ENCODE data around the gene MGME1. TPM values are rescaled to one million over a fixed set of nuclear protein-coding genes. Genes with fewer than 3 reads are reported as not detected.

The MGME1 gene
- polyA plus RNA-seq, 12 donors = 16.4 to 30.5 (median 20.5) TPM; not detected in 1

DNA sequence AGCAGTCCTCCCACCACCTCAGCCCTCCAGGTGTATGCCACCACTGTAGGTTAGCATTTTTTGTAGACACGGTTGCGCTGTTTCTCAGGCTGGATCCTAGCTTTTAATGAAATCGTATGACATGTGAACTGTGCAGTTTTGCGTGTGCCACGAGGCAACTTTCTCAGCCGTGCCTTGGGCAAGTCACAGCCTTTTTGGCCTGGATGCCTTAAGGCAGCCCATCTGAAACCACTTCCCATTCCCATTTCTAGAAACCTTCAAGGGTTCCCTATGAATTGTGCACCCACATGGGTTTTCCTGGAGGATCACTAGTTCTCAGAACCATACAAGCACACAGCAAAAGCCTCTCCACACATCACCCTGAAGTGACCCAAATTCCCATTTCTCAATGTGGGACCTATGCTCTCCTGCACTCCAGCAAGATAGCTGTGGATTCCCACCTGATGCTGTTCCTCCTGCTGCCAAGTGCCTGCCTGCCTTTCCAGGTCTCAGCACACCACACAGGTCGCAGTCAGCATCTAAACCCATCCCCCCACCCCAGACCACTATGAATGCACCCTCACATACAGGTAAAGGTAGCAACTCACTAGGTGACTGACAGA, 29.1 kb upstream of the MGME1 start:
- no peak for DNase-seq

DNA sequence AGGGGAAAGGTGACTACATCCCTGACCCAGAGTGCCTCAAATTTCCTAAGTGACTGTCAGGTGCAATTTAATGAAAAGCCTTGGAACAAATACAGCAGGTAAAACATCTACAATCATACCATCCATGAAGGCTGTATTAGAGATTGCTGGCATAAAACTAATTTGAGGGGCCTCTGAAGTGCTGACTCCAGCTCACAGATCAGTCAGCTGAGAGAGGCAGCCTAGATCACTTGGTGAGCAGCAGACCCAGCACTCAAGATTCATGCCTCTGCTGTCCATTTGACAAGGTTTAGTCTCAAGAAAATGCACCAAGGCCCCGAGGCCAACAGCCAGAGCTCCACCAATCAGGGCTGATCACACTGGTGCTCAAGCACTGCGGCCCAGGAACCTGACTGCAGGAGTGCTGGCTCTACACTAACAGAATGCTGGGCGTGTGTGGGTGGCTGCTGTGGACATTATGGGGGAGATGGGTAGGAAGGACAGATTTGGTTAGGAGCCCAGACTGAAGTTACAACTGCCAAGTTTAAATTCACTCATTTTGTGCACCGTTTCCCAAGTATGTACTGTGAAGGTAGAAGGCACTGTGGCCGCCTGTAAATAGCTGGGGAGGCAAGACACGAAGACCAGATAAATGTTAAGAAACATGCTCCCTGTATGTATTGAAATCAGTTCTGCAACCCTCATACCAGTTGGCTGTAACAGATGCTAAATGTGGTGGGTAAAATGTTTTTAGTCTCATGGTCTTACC, 28.4 kb upstream of the MGME1 start:
- no peak for DNase-seq

DNA sequence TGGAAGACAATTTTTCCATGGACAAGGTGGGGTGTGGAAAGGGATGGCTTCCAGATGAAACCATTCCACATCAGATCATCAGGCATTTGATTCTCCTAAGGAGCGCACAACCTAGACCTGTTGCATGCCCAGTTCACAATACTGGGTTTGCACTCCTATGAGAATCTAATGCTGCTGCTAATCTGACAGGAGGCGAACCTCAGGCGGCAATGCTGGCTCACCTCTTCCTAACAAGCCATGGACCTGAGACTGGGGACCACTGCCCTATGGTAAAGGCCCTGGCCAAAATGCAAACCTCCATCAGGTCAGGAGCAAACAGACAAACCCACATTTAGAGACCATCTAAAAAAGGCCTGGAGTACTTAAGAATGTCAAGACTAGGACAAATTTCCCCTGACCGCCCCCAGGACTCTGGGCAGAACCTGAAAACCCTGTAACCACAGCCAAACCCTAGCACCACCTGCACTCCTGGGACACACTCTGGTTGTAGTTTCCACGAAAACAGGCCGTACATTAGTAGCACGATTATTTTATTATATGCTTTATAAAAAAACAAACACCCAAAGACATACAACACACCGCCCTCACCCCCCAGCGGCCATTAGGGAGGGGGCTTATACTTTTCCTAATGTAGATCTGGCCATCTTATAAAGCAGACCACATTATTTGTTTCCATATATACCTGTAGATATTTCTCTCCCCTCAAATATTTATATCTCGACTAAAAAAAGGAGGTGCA, 27.6 kb upstream of the MGME1 start:
- no peak for DNase-seq

DNA sequence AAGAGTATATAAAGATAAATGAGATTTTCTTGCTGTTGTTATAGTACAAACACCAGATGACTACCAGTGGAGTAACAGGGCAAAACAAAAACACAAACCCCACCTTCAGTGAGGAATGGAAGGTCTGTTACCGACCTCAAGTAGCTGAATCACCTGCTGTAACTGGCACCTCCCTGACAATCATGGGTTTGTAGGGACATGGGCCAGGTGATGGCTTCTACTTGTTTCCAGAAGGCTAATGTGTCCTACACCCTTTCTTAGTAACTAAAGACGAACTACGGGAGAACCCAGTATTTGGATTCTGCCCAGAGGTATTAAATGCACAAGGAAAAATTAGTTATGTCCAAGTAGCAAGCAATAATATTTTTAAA, 27.0 kb upstream of the MGME1 start:
- DNase-seq = no peak

DNA sequence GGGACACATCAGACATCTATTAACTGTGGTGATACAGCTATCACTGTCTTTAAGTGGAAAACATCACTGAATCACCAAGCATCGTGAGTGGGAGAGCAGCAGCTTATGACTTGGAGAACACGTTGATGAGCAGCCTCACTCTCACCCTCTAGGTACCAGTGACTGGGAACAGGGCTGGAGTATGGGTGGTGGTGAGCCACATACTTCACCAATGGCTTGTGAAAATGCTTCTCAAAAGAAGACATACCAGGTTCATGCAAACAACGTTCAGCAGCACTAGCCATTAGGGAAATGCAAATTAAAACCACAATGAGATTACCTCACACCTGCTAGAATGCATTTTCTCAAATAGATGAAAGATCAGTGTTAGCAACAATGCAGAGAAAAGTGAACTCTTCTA, 25.5 kb upstream of the MGME1 start:
- no peak for DNase-seq

DNA sequence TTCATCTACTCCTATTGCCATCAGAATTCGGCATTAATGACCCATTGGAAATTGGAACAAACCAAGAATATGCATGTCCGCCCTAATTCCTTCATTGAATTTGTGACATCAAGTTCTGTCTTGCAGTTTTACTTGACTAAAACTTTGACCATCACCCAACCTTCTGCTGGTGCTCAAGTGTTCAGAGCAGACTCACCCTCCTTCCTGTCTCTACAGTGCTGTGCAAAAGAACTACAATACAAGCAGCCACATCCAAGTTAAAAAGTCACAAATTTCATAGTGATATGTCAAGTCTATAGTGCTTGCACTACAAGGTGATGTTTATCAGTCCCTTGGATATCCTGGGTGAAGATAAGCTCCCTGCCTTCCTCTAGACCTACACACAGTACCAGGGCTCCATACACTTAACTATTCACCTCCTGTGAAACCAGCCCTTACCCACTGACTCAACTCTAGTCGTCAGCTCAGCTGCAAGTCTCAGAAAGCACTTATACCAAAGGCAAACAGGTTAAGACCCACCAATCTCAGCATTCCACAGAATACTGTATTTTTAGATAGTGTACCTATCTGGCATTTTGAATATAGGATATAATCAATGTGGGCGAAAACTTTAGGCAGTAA, 23.9 kb upstream of the MGME1 start:
- no peak for DNase-seq

DNA sequence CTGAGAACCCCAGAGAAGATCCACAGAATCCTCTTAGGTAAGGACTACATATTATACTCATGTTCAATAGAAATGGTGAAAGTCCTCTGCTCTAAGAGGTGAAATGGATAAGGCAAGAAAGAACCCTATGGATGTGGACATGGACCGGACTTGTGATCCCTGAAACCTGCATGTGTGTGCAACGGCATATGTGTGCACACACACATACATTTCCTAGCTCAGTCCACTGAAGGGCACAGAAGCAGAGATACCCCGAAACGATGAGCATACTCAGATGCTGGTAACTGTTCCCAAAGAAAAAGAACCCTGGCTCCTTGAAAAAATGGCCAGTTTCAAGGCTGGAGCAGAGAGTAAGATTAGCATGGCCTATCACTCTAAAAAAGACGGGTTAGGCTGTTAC, 22.8 kb upstream of the MGME1 start:
- DNase-seq = no peak

DNA sequence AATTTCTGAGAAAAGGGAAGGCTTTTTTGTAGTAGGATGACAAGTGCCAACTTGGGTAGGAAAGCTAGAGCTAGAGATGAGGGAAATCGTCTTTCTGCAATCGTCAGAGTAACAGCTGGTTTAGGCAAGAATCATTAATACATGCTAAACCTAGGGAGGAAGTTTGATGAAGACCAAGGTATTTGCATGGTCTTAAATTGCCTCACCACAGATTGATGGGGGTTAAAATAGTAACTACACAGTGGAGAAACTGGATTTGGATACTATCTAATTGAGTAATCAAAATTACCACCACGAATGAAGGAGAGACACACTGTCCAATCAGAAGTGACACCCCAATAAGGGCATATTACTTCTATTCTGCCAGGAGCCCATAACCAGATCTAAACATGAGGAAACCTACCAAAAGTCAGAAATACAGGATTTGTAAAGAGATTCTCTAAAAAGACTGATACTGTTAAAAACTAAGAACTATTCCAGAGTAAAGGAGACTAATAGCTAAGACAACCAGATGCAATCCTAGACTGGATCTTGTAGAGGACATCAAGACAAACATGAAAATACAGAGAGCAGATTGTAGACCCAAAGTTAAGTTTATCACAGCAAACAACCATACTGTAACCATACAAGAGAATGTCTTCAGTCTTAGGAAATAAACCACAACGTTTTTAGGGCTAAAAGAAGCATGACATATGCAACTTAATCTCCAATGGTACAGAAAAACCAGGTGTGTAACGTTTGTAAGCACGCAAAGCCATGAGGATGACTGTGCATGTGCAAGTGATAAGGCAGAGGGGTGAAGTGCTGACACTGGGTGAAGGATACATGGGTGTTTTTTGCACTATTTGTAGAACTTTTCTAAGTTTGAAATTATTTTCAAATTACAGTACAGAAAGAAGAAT, 22.0 kb upstream of the MGME1 start:
- DNase-seq = no peak

DNA sequence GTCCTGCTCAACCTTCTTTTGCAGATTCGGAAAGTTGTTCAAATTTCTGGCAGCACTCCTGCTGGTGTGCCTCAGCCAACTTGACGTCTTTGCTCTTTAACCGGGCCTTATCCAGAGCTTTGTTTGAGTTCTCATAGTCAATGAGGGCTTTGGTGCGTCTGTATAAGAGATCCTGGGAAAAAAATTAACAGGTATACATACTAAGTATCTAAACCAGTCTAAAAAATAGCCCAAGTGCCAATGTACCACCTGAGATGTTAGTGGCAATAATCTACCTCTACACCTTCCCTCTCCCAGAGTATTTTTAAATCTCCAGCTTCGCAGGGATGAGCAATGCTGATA, 21.4 kb upstream of the MGME1 start:
- DNase-seq = no peak

DNA sequence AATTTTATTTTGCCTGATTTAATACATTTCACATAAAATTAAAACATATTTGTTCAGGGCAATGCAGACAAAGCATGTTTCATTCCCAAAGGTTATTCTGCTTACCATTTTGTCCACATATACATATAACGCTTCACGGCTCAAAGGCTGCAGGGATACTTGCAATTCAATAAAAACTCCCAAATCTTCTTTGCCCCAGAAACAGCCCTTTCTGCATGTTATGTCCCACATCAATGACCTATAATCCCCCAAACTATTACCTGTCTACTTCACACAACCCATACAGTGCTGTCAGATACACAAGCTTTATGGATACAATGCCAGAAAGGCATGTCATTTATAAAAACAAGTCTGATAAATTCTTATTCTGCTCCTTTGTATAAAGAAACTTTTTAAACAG, 20.4 kb upstream of the MGME1 start:
- DNase-seq = no peak

DNA sequence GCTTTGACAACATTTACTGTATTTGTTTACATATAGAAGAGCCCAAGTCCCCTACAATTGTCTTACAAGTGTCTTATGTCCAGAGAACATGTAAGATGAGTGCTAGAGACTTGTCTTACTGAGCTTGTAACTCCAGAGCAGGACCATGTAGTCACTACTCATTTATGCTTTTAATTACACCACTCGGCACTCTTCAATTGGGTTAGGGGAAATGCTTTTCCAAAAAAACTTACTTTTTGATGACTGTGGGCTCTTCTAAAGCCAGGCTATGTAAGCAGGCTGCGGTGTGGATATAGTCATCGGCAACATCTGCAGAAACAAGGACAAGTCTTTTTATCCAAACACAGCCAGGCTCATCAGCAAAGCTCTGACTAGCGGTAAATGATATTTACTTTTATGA, 18.9 kb upstream of the MGME1 start:
- no peak for DNase-seq

DNA sequence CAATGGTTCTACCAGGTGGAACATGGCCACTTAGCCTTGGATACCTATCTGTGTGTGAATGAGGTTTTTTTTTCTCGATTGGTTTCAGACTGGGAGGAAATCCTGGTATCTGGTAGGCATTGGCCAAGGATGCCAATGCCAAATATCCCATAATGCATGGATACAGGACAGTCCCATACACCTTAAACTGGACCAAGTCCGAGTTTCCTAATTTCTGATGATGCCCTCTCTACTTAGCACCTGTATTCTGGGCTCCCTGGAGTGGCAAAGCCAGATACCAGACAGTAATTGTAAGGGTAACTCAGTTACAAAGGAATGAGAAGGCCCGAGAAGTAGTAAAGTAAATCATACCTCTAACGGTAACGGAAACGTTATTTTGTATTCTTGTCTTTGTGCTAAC, 18.1 kb upstream of the MGME1 start:
- no peak for DNase-seq

DNA sequence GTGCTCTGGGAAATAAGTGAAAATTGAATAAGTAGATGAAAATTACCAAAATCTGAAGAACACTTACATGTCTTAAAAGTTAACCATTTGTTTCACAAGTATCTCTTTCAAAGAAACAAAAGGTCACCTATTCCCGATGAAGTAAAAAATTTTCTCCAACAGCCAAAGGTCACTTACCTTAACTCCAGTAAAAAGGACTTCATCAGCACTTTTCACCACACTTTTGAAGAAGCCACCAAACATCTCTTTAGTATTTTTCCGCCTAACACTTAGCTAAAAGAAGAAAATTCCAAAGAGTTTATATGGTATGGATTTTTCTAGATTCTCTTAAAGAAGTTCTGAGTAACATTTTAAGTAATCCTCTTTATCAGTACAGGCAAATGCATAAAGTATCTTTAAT, 17.5 kb upstream of the MGME1 start:
- no peak for DNase-seq

DNA sequence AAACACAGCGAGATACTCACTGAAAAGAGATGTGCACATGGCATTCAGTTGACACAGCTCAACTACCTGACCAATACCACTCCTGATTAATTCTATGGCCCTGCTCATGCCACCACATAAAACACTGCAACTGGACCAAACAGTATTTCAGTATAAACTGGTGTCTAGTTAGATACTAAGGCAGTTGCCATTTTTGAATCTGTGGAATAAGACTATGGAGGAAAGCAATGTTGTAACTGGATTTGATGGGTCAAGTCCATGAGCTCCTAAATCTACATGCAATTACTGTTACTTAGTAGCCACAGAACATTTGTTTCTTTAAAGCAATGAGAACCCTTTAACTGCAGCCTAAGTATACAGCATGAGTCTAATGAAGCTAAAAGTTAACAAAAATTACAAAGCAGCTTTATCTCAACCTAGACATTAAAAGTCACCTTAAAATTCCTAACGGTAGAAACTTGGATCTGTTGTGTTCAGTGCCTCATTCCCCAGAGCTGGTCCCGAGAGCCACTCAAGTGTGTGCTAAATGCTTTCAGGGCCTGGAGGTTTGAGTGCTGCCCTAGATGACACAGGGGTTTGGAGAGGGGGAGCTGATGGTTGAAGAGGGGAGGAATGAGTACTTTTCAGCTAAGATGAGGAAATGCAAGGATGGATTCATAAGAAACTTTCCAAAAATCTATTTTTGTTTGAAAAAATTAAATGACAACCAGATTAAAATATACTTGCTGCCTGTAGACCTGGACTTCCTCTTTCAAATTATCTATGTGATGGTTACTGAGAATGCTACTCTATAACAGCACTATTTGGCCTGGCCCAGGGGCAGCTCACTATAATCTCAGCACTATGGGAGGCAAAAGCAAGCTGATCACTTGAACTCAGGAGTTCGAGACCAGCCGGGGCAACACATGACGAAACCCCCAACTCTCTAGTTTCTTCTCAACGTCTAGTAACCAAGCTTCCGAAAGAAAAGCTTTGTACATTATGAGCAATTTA, 15.8 kb upstream of the MGME1 start:
- DNase-seq = no peak

DNA sequence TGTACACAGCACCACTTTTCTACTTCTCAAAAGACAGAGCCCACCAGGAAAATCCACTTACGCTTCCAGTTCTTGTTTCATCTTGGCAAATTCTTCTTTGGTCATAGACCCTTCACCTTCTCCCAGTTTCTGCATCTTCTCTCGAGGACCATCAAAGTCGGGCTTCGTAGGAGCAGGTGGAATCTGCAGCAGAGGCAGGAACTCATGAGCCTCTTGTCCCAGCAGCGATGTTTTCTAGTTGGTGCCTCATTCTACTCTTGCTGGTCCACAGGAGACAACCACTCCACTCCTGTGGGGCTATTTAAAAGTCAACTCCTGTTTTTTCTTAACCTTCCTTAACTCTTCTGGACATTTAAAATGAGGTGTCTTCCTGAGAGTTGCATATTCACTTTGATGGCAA, 14.9 kb upstream of the MGME1 start:
- no peak for DNase-seq

DNA sequence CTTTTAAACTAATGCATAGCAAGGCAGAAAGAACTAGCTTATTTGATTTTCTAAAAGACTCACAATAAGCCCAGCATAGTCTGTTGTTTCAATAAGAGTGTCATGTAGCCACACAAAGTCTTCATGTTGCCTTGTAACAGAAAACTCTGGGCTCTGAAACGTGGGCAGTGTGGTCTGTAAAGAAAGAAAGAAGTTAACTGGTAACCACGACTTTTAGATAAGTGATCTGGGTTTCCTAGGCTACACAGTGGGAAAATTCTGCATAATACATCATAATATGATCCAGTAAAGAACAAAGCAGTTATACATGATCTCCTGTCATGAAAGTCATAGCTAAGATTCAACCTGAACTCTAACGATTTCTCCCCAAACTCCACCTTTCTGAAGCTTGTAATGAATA, 13.5 kb upstream of the MGME1 start:
- no peak for DNase-seq

DNA sequence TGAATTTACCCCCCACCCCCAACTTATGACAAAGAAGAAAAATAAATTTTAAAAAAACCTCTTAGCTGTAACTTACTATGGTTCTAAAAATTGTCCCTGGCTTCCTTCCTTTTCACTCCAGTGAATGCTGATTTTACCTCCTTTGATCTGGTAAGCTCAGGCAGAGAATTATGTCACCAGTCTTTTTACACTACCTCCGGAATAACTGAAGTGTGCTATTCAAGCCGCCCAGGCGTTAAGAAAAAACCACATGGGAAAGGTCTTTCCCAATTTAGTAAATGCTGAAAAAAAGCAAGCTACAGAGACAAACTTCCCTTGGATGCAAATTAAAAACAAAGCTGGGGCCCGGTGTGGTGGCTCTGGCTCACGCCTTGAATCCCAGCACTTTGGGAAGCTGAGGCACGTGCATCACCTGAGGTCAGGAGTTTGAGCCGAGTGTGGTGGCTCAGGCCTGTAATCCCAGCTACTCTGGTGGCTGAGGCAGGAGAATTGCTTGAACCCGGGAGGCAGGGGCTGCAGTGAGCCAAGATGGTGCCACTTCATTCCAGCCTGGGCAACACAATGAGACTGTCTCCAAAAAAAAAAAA, 12.6 kb upstream of the MGME1 start:
- no peak for DNase-seq

DNA sequence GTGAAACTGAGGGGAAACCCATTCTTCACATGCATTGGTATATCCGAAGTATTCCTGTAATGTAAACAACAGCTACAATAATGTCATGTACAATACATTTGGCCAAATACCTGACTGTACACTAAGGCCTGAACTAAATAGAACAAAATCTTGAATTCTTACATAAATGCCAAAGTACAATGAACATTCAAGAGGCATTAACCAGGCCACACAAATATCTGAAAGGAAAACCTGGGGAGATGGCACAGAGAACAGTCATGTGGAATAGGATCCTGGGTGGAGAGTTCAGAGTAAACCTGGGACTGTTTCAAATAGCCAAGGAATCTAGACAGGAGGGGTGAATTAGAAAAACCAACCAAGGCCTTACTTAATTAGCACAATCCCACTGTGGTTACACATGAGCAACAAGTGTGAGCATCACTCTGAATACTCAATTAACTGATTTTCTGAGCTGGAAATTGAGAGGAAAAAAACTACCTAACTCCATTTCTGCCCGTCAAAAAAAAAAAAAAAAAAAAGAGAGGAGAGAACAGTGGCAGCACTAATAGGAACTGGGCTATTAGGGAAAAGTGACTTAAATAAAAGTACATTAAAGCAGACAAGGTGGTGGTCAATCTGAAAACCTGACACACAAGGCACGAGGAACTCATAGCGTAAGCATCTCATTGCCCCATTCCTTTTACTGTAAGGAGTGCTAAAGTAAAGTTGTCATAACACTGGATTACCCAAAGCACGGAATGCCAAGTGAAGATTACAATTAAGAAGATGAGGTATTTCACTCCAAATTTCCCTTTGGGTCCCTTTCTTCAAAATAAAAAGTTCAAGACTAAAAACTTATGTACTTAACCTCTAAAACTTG, 11.1 kb upstream of the MGME1 start:
- no peak for DNase-seq
